HG03060 (cell line): ENCODE results near the gene IQCM.

ENCODE experiments used
- ATAC-seq: cut with Tn5 transposase; IDR thresholded peaks from one replicate; pipeline ENCODE4 v1.9.1; 2021; ENCODE audit warnings: low read depth, moderate number of reproducible peaks; ENCODE audit not compliant: unreplicated experiment

The IQCM gene

GRCh38 chr4:149713031-149713430 is 102.6 kb downstream of the IQCM start:
- ATAC-seq: no peak

- ATAC-seq: no peak
Measured at GRCh38 chr4:149711593-149712365, 103.9 kb downstream of the IQCM start.

- no peak for ATAC-seq
Measured at GRCh38 chr4:149709640-149710039, 106.0 kb downstream of the IQCM start.

- no peak for ATAC-seq
Measured at GRCh38 chr4:149708513-149709130, 107.0 kb downstream of the IQCM start.

GRCh38 chr4:149707862-149708261 is 107.8 kb downstream of the IQCM start:
- no peak for ATAC-seq

GRCh38 chr4:149706942-149707341 is 108.7 kb downstream of the IQCM start:
- ATAC-seq: no peak

GRCh38 chr4:149702414-149703293 is 113.0 kb downstream of the IQCM start:
- no peak for ATAC-seq

- no peak for ATAC-seq
Measured at GRCh38 chr4:149701435-149702156, 114.0 kb downstream of the IQCM start.

GRCh38 chr4:149700272-149700671 is 115.4 kb downstream of the IQCM start:
- ATAC-seq: no peak

GRCh38 chr4:149699642-149700041 is 116.0 kb downstream of the IQCM start:
- no peak for ATAC-seq

- no peak for ATAC-seq
Measured at GRCh38 chr4:149690726-149691125, 124.9 kb downstream of the IQCM start.

- no peak for ATAC-seq
Measured at GRCh38 chr4:149684516-149684915, 131.1 kb downstream of the IQCM start.

- peak; percentile 62 for ATAC-seq
Measured at GRCh38 chr4:149676076-149676475, 139.6 kb downstream of the IQCM start.

- ATAC-seq: no peak
Measured at GRCh38 chr4:149645790-149646189, 169.9 kb downstream of the IQCM start.

GRCh38 chr4:149638073-149638472 is 177.6 kb downstream of the IQCM start:
- ATAC-seq: no peak

GRCh38 chr4:149634368-149634767 is 181.3 kb downstream of the IQCM start:
- ATAC-seq: no peak

- no peak for ATAC-seq
Measured at GRCh38 chr4:149631629-149632028, 184.0 kb downstream of the IQCM start.

GRCh38 chr4:149630064-149630463 is 185.6 kb downstream of the IQCM start:
- no peak for ATAC-seq

GRCh38 chr4:149605601-149606378 is 209.9 kb downstream of the IQCM start:
- ATAC-seq: no peak

GRCh38 chr4:149604827-149605226 is 210.8 kb downstream of the IQCM start:
- ATAC-seq: no peak
